Stimulated activated CD4-positive, alpha-beta T cell treated with anti-CD3 and anti-CD28 coated beads, Interleukin-4, amount 100 ng/mL, for 48 hours (primary cell): Measurements from ENCODE around the gene CEBPE.

Experiments used
- DNase-seq, 2 donors: peaks; one replicate each; pipeline ENCODE4 v3.0.0-alpha.2; 2020; ENCODE audit warnings: low read depth in 2 of 2

Gene CEBPE

DNA sequence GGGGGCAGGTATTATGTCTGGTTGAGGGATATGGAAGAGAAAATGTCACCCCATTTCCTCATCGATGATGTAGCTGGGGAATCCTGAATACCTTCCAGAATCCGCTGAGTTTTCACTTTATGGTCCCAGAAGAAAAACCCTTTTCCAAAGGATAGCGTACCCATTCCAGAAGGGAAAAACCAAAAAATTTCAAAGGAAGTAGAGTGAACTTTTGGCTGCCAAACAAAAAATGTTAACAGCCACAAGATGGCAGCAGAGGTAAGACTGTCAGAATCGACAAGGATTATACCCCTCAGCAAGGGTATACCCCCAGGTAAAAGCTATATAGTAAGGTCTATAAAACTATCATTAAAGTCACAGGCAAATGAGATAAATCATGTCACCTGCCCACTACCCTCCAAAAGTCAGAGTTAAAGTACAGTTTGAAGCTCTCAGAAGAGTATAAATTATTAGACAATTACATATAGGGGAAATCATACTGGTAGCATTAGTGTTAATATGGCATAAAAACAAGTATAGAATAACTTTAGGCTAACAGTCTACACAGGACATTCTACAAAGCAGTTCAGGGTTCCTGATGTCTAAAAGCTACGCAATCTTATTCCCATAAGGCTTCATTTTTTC lies 42.2 kb downstream of the CEBPE start:
- no peak for DNase-seq

DNA sequence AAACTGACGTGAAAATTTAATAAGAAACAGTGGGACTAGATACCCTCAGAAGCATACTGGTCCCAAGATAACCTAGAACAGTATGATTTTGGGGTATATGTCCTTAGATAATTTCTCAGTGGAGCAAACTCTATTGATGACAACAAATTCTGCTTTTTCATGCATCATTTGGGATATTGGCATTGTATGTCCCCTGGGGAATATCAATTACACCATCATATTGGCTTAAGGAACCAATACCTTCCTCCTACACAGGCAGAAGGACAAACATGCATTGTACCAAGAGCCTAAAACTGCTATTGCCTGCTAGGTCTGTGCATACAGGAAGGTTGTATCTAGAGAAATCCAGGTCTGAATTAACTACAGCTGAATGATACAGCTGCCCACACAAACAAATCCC lies 44.1 kb downstream of the CEBPE start:
- no peak for DNase-seq

DNA sequence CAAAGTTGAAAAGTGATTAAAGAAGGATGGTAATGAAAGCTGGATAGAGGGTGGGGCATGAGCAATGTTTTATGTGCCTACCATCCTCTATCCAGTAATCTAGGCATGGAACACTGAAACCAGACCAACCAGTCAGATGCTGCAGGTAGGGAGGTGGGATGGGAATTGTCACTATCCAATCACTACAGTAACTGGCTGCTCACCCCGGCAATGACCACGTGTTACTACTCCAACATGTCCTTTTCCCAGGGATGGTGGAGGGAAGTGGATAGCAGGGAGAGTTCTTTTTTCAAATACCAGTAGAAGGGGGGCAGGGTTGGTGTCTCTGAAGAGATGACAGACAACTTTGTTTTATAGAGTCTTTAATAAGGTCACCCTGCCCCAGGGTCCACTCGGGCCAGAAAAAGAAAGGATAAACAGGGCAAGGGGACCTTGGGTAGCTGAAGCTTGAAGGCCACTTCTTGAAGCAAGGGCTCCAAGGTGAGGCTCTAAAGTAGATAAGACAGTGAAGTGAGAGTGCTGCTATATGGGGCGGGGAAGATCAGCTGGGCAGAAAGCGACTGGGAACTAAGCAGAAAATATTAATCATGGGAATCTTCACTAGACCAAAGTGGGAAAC lies 47.0 kb downstream of the CEBPE start:
- no peak for DNase-seq

DNA sequence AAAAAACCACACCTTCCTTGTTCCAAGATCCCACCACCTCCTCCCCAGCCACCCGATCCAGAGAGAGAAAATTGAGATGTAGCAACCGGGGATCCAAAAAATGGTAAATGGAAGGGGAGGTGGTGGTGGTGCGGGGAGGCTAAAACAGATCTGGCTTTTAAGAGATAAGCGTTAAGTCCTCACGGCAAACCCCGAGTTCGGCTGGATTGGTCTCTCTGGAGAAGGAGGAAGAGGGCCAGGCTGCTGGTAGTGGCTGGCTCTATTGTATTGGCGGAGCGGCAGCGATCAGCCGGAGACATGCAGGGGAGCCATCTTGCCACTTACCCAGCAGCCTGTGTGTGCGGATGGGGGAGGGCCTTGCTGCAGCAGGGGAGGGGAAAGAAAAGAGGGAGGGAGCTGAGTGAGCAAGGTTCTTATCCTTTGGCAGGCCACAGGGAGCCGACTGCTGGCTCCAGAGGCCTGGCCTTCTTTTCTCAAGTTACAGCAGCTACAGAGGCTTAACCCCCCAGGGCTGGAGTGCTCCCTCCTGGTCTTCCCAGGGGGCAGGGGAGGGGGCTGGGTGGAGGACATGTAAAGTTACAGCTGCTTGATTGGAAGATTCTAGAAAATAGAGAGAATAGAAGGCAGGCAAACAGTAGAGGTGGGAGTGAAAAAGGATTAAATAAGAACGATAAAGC lies 47.7 kb downstream of the CEBPE start:
- DNase-seq = peak; percentile 65 to 76

DNA sequence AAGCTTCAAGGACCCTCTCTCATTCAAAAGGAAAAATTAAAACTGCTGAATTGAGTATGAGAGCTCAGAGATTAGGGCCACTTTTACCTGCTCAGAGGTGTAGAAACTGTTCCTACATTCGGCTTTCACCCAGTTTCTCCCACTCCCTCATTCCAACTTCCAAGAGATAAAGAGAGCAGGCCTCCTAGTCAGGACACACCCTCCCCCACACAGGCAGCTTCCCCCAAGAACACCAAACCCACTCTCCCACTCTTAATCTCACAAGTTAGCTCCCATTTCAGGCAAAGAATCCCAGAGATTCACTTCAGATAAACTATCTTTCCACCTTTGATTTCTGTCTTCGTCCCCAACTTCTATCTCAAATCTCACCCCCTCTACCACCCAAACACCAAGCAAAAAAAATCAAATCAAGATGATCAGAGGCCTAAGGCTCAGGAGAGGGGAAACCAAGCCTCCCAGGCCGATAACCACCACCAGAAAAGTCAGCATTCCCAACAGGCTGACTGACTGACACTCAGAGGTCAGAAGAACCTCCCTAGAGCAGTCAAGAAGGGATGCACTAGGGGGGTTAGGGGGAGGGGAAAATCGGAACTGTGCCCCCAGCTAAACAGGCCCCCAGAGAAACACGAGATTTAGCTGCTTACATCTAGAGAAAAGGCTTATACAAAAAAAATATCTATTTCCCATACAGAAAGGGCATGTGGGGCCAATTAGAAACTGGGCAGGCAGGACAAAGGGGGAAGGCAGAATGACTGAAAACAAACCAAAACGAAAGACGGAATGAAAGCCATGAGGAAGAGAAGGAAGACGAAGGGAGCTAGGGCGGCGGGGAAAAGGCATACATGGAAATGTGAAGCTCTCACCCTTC lies 48.6 kb downstream of the CEBPE start:
- DNase-seq = no peak

DNA sequence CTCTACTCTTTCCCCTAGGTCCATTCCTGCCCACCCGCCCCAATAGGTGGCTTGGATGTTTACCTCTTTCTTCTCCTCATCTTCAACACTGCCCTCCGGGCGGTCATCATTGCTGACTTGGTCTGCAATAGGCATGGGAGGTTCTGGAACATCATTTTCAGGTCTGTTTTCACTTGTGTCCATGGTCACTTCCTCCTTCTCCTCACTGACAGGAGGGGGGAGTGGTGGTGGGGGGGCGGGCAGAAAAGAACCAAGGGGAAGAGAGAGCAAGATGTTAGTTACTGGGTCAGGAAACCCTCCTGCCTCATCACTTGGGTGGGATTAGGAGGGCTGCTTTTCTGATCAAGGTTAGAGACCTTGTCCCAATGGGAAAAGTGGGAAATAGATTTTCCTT lies 49.6 kb downstream of the CEBPE start:
- DNase-seq = no peak

DNA sequence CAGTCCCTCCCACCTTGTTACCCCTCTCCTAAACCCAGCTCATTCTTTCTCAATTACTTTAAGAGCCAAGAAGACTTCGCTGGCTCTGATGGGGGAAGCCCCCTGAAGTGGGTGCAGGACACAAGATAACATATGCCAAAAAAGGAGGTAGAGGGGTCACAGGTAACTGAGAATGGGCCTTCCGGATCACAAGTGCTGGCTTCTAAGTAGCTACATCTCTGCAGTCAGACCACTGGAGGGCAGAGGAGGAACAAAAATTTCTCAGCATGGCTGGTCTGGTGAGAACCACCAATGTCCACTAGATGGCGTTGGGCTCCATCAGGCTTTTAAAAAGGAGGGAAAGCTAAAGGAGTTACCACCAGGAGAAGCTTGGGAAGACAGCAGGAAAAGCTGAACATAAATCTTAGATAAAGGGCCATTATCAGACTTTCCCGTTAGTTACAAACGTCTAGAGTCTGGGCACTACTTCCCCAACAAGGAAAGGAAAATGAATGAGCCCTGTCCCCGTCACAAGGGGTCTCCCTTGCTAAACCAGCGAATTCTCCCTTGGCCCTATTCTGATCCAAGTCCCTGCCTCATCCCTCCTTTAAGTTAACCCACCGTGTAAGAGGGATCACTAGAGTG lies 50.2 kb downstream of the CEBPE start:
- DNase-seq = peak; percentile 53 to 64

DNA sequence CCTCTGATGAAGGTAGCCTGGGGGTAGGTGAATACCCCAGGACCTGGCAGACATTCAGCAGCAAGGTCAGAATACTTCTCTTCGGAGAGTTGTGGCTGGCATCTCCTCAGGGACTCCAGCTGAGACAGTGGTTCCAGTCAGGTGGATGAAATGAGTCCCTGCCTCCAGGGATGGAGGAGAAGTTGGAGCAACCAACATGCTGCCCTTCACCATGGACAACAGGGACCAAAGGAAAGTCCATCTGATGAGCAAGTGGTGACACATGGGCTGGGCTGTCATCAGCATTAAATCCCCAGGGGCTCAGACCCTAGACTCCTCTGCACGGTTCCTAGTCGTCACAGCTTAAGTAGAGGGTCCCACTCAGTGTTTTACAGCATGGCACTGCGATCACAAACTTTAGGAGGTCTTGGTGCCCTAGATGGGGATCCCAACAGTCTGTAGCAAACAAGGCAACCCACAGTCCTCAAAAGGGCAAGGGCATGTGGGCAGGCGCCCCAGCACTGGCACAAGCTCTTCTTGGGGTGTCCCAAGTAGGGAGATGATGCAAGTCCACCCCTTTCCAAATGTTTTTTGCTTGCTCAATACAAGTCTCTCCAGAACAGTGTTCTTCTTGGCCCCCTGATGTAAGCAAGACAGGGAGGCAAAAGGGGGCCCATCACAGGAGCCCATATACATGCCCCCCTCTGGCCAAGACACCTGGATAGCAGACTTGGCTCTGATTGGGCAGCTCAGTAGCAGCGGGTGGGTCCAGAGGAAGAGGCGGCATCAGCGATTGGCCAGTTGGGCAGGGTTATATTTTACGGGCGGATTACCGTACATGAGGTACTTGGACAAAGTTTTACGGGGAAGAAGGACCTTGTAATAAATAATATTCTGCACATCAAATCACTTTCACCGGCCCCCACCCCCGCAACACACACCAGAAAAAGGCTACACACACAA lies 50.9 kb downstream of the CEBPE start:
- DNase-seq = no peak
